Measurements from ENCODE around the gene LRSAM1. TPM values are rescaled to one million over a fixed set of nuclear protein-coding genes. Genes with fewer than 3 reads are reported as not detected.
A peak's percentile ranks its signal among the peaks of the same experiment; 100 is the strongest.

The LRSAM1 gene
- total and polyA plus RNA-seq, 9 of the 15 experiments (the other 6 are each of a cell fraction or from before 2014, with no cell fraction given): 0.07 to 16.2 (median 4.7) TPM

GRCh38 chr9:127450830-127451607, at the start of gene LRSAM1, which contains the start of gene RPL12 (continued):
- TF ChIP-seq CHD7 (IDR thresholded peaks at IDR 0.05; ENCODE audit: low read depth, low read length): no peak
- no peak for TF ChIP-seq DDX20 (tag; IDR thresholded peaks at IDR 0.05; ENCODE audit: low read depth)
- peak; percentile 57; the same call in 1 of the 2 replicates for TF ChIP-seq LEF1 (IDR thresholded peaks at IDR 0.05)
- TF ChIP-seq ZNF282 (CRISPR knock-in tag; IDR thresholded peaks at IDR 0.05): no peak; the same call in 1 of the 2 replicates
- no peak for TF ChIP-seq ZNF780A (CRISPR knock-in tag; IDR thresholded peaks at IDR 0.05)
- TF ChIP-seq CHAMP1 (IDR thresholded peaks at IDR 0.05): peak; percentile 70; the same call in 1 of the 2 replicates

Data from K562 (cell line).